ENCODE measurements around the gene RPS6KB2. TPM values are rescaled to one million over a fixed set of nuclear protein-coding genes. Genes with fewer than 3 reads are reported as not detected.

The RPS6KB2 gene
- total and polyA plus RNA-seq, 9 of the 15 experiments (the other 6 are each of a cell fraction or from before 2014, with no cell fraction given) = 0.42 to 122 (median 82.6) TPM

DNA sequence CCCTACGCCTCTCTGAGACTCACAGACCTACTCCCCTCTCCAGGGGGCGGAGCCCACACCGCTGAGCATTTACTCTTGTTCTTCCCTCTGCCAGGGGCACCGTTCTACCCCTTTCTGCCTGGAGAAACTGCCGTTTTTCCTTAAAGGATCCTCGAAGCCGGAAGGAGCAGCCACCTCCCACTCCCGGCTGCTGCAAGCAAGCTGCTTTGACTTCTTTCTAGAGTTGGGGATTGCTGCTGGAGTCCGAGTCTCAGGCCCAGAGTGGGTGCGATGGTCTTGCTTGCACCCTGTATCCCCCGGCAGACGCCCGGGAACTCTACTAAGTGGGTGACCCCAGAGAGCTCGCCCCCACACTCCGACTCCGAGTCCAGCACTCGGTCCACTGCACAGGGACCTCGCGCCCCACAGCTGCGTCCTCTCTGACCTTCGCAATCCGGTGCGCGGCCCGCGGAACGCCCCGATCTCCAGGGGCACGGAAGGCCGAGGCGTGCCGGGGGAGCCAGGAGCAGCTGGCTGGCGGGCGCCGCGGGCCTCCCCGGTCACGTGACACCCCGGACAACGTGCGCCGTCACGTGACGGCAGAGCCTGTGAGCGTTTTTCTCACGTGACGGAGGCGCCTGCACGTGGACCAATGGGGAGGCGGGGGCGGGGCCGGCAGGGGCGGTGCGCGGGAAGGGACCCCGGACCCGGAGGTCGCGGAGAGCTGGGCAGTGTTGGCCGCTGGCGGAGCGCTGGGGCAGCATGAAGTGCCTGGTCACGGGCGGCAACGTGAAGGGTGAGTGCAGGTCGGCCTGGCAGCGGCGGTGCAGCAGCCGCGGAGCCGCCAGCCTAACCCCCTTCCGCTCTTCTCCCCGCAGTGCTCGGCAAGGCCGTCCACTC, 36.8 kb upstream of the RPS6KB2 start, which contains the start of gene RAD9A (continued):
- no peak for TF ChIP-seq SIRT6 (IDR thresholded peaks at IDR 0.05; ENCODE audit: low read depth, low read length)
- TF ChIP-seq ZKSCAN3 (CRISPR knock-in tag; IDR thresholded peaks at IDR 0.05) = no peak
- TF ChIP-seq, protein P1, sequence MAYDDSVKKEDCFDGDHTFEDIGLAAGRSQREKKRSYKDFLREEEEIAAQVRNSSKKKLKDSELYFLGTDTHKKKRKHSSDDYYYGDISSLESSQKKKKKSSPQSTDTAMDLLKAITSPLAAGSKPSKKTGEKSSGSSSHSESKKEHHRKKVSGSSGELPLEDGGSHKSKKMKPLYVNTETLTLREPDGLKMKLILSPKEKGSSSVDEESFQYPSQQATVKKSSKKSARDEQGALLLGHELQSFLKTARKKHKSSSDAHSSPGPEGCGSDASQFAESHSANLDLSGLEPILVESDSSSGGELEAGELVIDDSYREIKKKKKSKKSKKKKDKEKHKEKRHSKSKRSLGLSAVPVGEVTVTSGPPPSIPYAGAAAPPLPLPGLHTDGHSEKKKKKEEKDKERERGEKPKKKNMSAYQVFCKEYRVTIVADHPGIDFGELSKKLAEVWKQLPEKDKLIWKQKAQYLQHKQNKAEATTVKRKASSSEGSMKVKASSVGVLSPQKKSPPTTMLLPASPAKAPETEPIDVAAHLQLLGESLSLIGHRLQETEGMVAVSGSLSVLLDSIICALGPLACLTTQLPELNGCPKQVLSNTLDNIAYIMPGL (CRISPR knock-in tag; IDR thresholded peaks at IDR 0.05) = no peak; the same call in 1 of the 2 replicates
- no peak for TF ChIP-seq ZNF695 (CRISPR knock-in tag; IDR thresholded peaks at IDR 0.05)
- TF ChIP-seq ZNF696 (CRISPR knock-in tag; conservative IDR thresholded peaks at IDR 0.05) = no peak
- peak; percentile 76 for TF ChIP-seq RNF2 (IDR thresholded peaks at IDR 0.05)
- no peak for TF ChIP-seq KLF10 (CRISPR knock-in tag; IDR thresholded peaks at IDR 0.05)
- peak; percentile 32 to 36; a peak in 3 of 4 replicates for TF ChIP-seq NRF1 (conservative IDR thresholded peaks at IDR 0.05 in 1 of 2, IDR thresholded peaks at IDR 0.05 in 1 of 2)
- no peak for TF ChIP-seq HMG20B (CRISPR knock-in tag; IDR thresholded peaks at IDR 0.05)
- TF ChIP-seq FOXJ3 (CRISPR knock-in tag; IDR thresholded peaks at IDR 0.05) = no peak
- TF ChIP-seq, protein P2, sequence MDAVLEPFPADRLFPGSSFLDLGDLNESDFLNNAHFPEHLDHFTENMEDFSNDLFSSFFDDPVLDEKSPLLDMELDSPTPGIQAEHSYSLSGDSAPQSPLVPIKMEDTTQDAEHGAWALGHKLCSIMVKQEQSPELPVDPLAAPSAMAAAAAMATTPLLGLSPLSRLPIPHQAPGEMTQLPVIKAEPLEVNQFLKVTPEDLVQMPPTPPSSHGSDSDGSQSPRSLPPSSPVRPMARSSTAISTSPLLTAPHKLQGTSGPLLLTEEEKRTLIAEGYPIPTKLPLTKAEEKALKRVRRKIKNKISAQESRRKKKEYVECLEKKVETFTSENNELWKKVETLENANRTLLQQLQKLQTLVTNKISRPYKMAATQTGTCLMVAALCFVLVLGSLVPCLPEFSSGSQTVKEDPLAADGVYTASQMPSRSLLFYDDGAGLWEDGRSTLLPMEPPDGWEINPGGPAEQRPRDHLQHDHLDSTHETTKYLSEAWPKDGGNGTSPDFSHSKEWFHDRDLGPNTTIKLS (IDR thresholded peaks at IDR 0.05; ENCODE audit: borderline replicate concordance, low read depth) = peak; percentile 41; the same call in 1 of the 2 replicates
- TF ChIP-seq PHF8 (IDR thresholded peaks at IDR 0.05; ENCODE audit: borderline replicate concordance, low read length) = peak; percentile 82; the same call in 1 of the 2 replicates
- no peak for TF ChIP-seq ZFP36 (IDR thresholded peaks at IDR 0.05; ENCODE audit: low read depth, low read length, partially characterized antibody)
- no peak for TF ChIP-seq ZZZ3 (IDR thresholded peaks at IDR 0.05)
- TF ChIP-seq NCOA2 (IDR thresholded peaks at IDR 0.05; ENCODE audit: partially characterized antibody in 2 of 2) = no peak
- TF ChIP-seq ARID2 (IDR thresholded peaks at IDR 0.05) = no peak
- no peak for TF ChIP-seq PRMT5 (CRISPR knock-in tag; IDR thresholded peaks at IDR 0.05)
- TF ChIP-seq, protein P3, sequence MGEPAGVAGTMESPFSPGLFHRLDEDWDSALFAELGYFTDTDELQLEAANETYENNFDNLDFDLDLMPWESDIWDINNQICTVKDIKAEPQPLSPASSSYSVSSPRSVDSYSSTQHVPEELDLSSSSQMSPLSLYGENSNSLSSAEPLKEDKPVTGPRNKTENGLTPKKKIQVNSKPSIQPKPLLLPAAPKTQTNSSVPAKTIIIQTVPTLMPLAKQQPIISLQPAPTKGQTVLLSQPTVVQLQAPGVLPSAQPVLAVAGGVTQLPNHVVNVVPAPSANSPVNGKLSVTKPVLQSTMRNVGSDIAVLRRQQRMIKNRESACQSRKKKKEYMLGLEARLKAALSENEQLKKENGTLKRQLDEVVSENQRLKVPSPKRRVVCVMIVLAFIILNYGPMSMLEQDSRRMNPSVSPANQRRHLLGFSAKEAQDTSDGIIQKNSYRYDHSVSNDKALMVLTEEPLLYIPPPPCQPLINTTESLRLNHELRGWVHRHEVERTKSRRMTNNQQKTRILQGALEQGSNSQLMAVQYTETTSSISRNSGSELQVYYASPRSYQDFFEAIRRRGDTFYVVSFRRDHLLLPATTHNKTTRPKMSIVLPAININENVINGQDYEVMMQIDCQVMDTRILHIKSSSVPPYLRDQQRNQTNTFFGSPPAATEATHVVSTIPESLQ (CRISPR knock-in tag; IDR thresholded peaks at IDR 0.05) = peak; percentile 96; the same call in 1 of the 2 replicates
- TF ChIP-seq, protein P4, sequence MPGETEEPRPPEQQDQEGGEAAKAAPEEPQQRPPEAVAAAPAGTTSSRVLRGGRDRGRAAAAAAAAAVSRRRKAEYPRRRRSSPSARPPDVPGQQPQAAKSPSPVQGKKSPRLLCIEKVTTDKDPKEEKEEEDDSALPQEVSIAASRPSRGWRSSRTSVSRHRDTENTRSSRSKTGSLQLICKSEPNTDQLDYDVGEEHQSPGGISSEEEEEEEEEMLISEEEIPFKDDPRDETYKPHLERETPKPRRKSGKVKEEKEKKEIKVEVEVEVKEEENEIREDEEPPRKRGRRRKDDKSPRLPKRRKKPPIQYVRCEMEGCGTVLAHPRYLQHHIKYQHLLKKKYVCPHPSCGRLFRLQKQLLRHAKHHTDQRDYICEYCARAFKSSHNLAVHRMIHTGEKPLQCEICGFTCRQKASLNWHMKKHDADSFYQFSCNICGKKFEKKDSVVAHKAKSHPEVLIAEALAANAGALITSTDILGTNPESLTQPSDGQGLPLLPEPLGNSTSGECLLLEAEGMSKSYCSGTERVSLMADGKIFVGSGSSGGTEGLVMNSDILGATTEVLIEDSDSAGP (CRISPR knock-in tag; IDR thresholded peaks at IDR 0.05) = no peak
- TF ChIP-seq SIN3A (IDR thresholded peaks at IDR 0.05; ENCODE audit: borderline replicate concordance in 2 of 2, control insufficient read depth in 1 of 2, low read depth in 2 of 2, low read length in 2 of 2) = peak; percentile 94 to 98; a peak in 3 of 4 replicates
- TF ChIP-seq BMI1 (IDR thresholded peaks at IDR 0.05; ENCODE audit: low read length) = no peak
- TF ChIP-seq LARP7 (IDR thresholded peaks at IDR 0.05) = no peak

All from K562 (cell line).